CD4-positive, alpha-beta T cell treated with Interleukin-15 for 1 hour (primary cell): ENCODE measurements around the gene HEXIM1.

ENCODE experiments used
- DNase-seq: peaks from one replicate; pipeline ENCODE4 v3.0.0-alpha.2; 2020

The HEXIM1 gene

DNA sequence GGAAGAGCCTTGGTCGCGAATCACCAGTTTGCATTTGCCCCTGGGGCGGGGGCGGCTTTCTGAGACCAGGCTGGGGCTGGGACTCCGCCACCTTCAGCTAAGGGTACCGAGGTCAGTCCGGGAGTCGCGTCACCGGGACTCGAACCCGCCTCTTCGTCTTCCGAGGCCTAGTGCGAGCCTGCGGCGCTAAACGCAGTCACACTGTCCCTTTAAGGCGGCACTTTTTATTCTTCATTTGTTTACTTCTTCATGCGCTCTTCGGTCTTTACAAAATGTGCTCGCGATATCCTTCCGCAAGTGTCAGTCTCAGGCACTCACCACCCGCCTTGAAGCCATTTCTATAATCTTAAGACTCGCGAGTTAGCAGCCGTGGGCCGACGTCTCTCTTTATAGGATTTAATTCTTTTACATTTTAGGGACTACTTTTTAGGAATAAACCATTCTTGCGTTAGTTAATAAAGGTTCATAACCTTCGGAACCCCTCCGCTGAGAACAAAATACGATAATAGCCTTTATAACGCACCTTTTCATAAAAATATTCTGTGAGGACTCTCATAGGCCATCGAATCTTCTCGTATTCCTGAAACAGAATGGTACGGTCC, 593 bp upstream of the HEXIM1 start:
- peak; percentile 87 for DNase-seq

DNA sequence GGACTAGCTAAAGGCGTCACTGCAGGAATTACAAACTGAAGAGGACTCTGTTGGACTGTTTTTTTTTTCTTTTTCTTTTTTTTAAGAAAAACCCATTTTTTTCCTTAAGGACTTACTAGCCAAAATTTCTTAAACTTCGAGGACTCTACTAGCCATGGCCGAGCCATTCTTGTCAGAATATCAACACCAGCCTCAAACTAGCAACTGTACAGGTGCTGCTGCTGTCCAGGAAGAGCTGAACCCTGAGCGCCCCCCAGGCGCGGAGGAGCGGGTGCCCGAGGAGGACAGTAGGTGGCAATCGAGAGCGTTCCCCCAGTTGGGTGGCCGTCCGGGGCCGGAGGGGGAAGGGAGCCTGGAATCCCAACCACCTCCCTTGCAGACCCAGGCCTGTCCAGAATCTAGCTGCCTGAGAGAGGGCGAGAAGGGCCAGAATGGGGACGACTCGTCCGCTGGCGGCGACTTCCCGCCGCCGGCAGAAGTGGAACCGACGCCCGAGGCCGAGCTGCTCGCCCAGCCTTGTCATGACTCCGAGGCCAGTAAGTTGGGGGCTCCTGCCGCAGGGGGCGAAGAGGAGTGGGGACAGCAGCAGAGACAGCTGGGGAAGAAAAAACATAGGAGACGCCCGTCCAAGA, 878 bp downstream of the HEXIM1 start:
- DNase-seq = peak; percentile 74

GRCh38 chr17:45149669-45150664, 1.7 kb downstream of the HEXIM1 start:
- DNase-seq = peak; percentile 37

DNA sequence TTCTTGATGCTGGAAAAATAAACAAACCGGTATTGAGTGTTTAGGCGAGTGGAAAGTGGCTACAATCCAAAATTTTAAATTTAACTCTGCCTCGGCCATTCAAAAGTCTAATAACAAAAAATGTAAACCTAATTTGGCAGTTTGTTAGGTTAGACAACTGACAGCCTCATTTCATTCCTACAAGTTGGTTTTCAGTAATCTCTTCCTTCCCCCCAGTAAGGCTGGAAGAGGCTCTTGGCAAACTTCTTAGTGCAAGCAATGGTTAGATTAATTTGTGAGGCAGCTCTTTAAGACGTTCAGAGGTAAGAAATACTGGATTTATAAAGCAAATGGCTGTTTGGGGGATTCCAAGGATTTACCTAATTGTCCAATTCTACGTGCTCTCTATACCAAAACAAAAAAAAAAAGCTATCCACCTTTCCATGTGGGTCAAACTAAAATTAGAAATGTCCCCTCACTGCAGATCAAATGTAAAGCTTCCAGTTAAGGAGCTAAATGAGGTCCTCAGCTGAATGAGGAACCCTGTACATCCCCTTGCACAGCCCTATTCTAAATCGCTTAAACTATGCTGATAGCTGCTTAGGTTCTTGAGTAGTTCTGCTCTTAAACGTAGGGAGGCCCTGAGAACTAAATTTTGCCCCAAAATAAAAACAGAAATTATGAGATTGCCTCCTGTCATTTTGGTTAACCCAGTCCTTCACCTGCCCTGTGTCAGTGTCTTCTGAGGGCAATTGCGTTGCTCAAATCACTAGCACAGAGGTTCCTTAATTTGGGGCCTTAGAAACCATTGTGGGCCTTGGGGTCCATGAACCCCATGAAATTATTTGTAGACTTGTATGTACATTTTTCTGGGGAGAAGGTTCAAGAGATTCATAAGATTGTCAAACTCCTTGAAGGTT, 2.9 kb downstream of the HEXIM1 start:
- no peak for DNase-seq

GRCh38 chr17:45155029-45155428, 6.8 kb downstream of the HEXIM1 start:
- DNase-seq = no peak

DNA sequence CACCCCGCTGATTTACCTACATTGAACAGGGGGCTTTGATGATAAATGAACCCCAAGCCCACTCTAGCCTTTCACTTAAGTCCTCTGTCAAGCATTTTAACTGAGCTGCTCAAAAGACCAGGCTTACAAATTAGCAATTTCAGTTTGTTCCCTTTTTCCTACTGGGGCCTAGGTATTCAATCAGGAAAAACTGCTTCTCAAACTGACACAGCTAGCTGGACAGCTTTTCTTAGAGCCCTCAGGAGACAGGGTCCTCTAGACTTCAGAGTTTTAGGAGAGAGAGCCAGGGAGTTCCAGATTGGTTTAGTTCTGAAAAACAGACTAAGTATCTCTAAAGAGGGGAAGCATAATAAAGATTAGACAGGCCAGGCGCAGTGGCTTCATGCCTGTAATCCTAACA, 7.2 kb downstream of the HEXIM1 start:
- DNase-seq = no peak

GRCh38 chr17:45156242-45156641, 8.0 kb downstream of the HEXIM1 start:
- no peak for DNase-seq

GRCh38 chr17:45160447-45161287, 12.4 kb downstream of the HEXIM1 start:
- peak; percentile 64 for DNase-seq

DNA sequence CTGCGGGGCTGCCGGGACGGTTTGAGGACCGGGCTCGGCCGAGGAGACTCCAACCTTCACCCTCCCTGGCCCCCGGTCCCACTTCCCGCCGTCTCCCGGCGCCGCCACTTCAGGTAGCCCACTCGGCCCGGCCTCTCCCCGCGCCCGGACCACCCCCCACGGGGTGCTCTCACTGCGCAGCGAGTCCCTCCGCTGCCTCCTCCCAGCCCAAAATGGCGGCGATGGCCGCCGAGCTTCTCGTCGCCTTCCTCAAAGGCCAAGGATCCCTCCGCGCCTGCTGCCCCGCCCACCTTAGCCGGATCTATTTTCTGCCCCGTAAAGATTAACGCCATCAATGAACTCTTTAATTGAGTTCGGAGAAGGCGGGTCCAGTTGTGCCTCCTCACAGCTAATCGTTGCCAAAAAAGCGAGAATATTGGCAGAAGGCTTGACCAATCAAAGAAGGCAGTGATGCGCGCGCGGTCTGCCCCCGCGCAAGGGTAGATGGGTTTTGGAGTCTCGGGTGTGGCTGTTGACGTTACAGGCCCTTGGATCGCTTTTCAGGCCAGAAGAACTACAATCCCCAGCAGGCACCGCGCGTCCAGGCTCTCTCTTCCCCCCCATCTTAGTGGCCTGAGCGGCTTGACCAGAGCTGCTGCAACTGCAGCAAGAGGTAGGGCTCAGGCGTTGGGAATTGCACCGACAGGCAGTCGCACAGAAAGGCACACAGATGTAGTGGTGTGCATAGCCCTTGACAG, 13.2 kb downstream of the HEXIM1 start, which contains the start of gene HEXIM2:
Gene HEXIM2 (plus strand): TSS at position 588 of the 737 bp plus-strand sequence. CDS start 919 bp downstream, outside the sequence.
- peak; percentile 99 for DNase-seq

DNA sequence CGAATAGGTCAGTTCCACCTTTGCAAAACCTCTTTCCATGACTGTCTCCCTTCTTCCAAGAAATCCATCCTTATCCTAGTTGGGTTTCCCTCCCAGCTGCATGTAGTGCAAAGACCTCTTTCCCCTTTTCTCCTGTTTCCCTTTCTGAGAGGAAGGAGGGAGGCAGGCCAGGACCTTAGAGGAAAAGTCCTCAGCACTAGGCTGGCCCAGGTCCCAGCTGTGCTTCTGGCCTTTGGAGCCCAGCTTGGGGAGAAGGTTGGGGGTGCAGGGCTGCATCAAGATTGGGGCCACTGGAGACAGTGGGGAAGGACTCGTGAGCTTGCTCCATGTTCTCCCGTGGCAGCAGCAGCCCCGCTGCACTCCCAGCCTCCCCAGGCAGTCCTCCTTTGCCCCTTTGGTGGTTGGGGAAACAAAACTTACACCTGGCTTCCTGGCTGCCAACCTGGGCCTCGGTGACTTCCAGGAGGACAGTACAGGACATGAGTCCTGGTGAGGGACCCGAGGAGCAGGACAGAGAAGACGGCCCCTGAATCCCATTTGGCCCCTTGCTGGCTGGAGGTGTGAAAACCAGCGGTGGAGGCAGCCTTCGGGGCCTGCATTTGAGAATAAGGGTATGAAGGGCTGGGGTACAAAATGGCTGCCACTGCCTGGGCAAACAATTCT, 13.9 kb downstream of the HEXIM1 start:
- no peak for DNase-seq

- no peak for DNase-seq
These were observed 16.5 kb downstream of the HEXIM1 start for GRCh38 chr17:45164734-45165269.

DNA sequence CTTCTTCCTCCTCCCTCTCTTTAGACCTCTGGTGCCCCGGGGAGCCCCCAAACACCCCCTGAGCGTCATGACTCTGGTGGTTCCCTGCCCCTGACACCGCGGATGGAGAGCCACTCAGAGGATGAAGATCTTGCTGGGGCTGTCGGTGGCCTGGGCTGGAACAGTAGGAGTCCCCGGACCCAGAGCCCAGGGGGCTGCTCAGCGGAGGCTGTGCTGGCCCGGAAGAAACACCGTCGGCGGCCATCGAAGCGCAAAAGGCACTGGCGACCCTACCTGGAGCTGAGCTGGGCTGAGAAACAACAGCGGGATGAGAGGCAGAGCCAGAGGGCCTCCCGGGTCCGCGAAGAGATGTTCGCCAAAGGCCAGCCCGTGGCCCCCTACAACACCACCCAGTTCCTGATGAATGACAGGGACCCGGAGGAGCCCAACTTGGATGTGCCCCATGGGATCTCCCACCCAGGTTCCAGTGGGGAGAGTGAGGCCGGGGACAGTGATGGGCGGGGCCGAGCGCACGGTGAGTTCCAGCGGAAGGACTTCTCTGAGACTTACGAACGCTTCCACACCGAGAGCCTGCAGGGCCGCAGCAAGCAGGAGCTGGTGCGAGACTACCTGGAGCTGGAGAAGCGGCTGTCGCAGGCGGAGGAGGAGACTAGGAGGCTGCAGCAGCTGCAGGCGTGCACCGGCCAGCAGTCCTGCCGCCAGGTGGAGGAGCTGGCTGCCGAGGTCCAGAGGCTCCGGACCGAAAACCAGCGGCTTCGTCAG, 20.9 kb downstream of the HEXIM1 start:
- DNase-seq = no peak

DNA sequence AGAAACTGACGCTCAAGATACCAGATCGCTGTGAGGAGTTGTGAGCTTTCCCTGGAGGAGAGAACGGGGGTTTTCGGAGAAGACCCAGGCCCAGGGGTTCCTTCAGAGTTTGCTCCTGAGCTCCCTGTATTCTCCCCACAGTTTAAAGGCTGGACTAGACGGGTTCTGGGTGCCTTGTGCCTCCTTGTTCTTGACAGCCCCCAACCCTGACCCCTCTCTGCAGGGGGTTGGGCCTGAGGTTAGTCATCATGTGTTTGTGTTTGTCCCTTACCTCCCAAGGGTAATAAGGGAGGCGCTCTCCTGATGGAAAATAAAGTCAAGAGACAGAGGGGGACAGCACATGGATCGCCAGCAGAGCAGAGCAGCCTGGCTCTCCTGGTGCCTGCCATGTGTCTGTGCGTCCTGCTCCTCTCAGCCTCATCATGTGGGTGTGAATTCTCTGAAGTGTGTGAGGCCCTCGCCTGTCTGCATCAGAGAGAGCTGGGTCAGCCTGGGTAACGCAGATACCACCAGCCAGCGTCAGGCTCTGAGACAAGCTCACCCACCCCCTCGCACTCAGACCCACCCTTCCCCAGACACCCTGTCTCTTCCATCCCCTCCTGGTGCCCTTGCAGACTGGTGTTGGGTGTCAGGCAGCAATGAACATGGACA, 22.1 kb downstream of the HEXIM1 start:
- no peak for DNase-seq

GRCh38 chr17:45170931-45171337, 22.7 kb downstream of the HEXIM1 start:
- DNase-seq = peak; percentile 57

- DNase-seq = no peak
These were observed 23.3 kb downstream of the HEXIM1 start for GRCh38 chr17:45171338-45172231.

GRCh38 chr17:45172232-45172540, 23.9 kb downstream of the HEXIM1 start:
- DNase-seq = no peak

DNA sequence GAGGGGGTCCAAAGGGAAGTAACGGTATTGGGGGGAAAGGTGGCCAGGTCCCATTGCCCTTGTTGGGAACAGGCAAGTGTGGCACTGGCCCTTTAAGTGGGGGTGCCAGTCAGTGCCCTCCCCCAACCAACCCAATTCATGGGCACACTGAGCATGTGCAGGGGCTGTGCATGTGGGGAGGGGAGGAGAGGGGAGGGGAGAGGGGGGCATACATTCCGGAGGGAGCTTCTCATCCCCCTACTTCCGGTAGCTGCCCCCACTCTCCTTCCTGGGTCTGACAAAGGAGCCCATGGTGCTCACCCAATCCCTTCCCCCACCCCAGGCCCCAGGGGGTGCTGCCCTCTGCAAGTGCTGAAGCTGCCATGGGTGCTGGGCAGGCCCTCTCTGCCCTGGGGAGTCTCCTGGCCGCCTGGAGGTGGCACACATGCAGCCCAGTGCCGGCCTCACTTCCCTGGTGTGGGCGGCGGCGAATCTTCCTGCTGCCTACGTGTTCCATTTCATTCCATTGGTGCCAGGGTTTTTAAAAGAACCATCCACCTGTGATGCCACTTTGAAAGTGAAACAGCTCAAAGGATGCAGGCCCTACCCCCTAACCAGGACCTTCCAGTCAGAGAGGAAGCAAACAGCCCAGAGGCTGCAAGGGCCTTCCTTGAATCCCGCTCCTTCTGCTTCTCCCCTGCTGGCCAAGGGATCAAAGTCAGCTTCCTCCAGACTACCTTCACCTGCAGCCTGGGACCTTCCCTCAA, 24.4 kb downstream of the HEXIM1 start:
- DNase-seq = peak; percentile 38
